ENCODE measurements around the gene IFNL4. TPM values are rescaled to one million over a fixed set of nuclear protein-coding genes. Genes with fewer than 3 reads are reported as not detected.
"Not testable (repeated sequence)": the region's sequence is repeated elsewhere in the genome, so short reads cannot be mapped to it uniquely, and the experiment has no call there.

IFNL4 gene
- total RNA-seq, 1 experiment from 2014 or later = not detected

DNA sequence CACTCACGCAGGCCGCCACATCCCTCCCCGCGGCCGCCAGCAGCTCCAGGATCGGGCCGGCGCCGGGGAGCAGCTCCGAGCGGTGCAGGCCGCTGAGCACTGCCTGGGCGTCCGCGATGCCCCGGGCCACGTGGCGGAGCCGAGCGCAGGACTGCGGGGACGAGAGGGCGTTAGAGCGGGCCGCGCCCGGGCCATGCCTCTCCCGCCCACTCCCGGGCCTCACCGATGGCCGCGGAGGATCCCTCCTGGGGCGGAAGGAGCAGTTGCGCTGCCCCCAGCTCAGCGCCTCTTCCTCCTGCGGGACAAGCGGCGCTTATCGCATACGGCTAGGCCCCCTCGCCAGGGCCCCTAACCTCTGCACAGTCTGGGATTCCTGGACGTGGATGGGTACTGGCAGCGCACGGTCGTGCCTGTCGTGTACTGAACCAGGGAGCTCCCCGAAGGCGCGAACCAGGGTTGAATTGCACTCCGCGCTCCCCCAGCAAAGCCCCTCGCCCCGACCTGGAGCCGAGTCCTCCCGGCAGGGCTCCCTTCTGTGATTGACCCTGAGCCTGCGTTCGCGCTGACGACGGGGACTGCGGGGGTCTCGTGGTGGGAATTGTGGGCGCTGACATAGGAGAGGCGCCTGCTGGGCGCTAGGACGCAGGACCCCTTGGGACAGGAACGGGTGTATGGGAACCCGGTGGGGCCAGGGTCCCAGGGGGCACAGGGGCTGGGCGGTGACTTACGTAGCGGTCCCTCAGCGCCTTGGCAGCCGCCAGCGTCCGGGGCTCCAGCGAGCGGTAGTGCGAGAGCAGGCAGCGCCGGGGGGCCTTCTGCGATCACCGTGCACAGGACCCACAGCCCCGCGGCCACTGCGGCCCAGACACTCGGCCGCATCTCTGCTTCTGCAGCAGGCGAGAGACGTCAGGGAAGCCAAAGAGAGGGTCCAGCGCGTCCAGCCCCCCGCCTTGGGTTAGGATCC lies 673 bp downstream of the IFNL4 start:
- Mint-ChIP-seq H3K9me3 (ENCODE audit: unreplicated experiment) (peaks cover 12% of the 10 kb centered on the region), H3K4me1 (ENCODE audit: low read depth, unreplicated experiment) (peaks cover 15% of the 10 kb centered on the region), H3K36me3 (ENCODE audit: insufficient read depth, unreplicated experiment) (no peaks in the 10 kb centered on the region), H3K4me3 (ENCODE audit: unreplicated experiment) (no peak overlapping the region), H3K27me3 (ENCODE audit: insufficient read depth, unreplicated experiment) (no peaks in the 10 kb centered on the region), H3K27ac (ENCODE audit: unreplicated experiment) (no peak overlapping the region)
- Histone ChIP-seq H3K4me1 (peaks cover 19% of the 10 kb centered on the region), H3K9me3 (no peaks in the 10 kb centered on the region), H3K4me3 (ENCODE audit: low read depth, low read length) (no peak overlapping the region), H3K36me3 (ENCODE audit: control insufficient read depth, insufficient read depth, low read length) (no peaks in the 10 kb centered on the region), H3K27me3 (replicated peaks; ENCODE audit: control insufficient read depth, insufficient read depth, low read length) (no peaks in the 10 kb centered on the region)
- CTCF ChIA-PET = no interaction called here
- DNase-seq = no peak
- POLR2A ChIA-PET = no interaction called here
- intact Hi-C loops (cut with micrococcal nuclease; ENCODE audit: unreplicated experiment) = no loop called here
- TF ChIP-seq, protein P1, sequence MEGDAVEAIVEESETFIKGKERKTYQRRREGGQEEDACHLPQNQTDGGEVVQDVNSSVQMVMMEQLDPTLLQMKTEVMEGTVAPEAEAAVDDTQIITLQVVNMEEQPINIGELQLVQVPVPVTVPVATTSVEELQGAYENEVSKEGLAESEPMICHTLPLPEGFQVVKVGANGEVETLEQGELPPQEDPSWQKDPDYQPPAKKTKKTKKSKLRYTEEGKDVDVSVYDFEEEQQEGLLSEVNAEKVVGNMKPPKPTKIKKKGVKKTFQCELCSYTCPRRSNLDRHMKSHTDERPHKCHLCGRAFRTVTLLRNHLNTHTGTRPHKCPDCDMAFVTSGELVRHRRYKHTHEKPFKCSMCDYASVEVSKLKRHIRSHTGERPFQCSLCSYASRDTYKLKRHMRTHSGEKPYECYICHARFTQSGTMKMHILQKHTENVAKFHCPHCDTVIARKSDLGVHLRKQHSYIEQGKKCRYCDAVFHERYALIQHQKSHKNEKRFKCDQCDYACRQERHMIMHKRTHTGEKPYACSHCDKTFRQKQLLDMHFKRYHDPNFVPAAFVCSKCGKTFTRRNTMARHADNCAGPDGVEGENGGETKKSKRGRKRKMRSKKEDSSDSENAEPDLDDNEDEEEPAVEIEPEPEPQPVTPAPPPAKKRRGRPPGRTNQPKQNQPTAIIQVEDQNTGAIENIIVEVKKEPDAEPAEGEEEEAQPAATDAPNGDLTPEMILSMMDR (IDR thresholded peaks at IDR 0.05; ENCODE audit: insufficient read depth in 1 of 2, low read depth in 1 of 2, low read length in 1 of 2, severe bottlenecking in 1 of 2, unreplicated experiment in 1 of 2) = no peak
- BruUV-seq (replicated peaks) = no TSS peak

GRCh38 chr19:39246951-39247669 lies 1.5 kb downstream of the IFNL4 start:
- CTCF ChIA-PET = interaction anchor here (0.9 kb wide), 1 partner anchor 9 kb away, joined by 3 read pairs; no protein-coding TSS in a partner anchor
- no peaks in the 10 kb centered on the region for H3K27me3 Mint-ChIP-seq (ENCODE audit: insufficient read depth, unreplicated experiment)
- TF ChIP-seq, protein P1 (IDR thresholded peaks at IDR 0.05; ENCODE audit: insufficient read depth in 1 of 2, low read depth in 1 of 2, low read length in 1 of 2, severe bottlenecking in 1 of 2, unreplicated experiment in 1 of 2) = no peak
- intact Hi-C loops (cut with micrococcal nuclease; ENCODE audit: unreplicated experiment) = no loop called here
- no peaks in the 10 kb centered on the region for H3K9me3 ChIP-seq
- no TSS peak for BruUV-seq (replicated peaks)
- no peaks in the 10 kb centered on the region for H3K36me3 Mint-ChIP-seq (ENCODE audit: insufficient read depth, unreplicated experiment)
- H3K9me3 Mint-ChIP-seq (ENCODE audit: unreplicated experiment) = peaks cover 7% of the 10 kb centered on the region
- H3K27me3 ChIP-seq (replicated peaks; ENCODE audit: control insufficient read depth, insufficient read depth, low read length) = no peaks in the 10 kb centered on the region
- H3K4me3 Mint-ChIP-seq (ENCODE audit: unreplicated experiment) = peak overlapping the region; percentile 9
- no peak overlapping the region for H3K4me3 ChIP-seq (ENCODE audit: low read depth, low read length)
- no peaks in the 10 kb centered on the region for H3K36me3 ChIP-seq (ENCODE audit: control insufficient read depth, insufficient read depth, low read length)
- H3K4me1 Mint-ChIP-seq (ENCODE audit: low read depth, unreplicated experiment) = peaks cover 6% of the 10 kb centered on the region
- no peak overlapping the region for H3K27ac Mint-ChIP-seq (ENCODE audit: unreplicated experiment)
- peaks cover 14% of the 10 kb centered on the region for H3K4me1 ChIP-seq
- no peak for DNase-seq
- POLR2A ChIA-PET = no interaction called here

- H3K4me1 ChIP-seq; H3K4me3 Mint-ChIP-seq (ENCODE audit: unreplicated experiment); H3K36me3 ChIP-seq (ENCODE audit: control insufficient read depth, insufficient read depth, low read length); DNase-seq; H3K9me3 ChIP-seq; intact Hi-C loops (cut with micrococcal nuclease; ENCODE audit: unreplicated experiment); H3K27me3 Mint-ChIP-seq (ENCODE audit: insufficient read depth, unreplicated experiment); H3K36me3 Mint-ChIP-seq (ENCODE audit: insufficient read depth, unreplicated experiment); POLR2A ChIA-PET; H3K4me3 ChIP-seq (ENCODE audit: low read depth, low read length); H3K27me3 ChIP-seq (replicated peaks; ENCODE audit: control insufficient read depth, insufficient read depth, low read length); H3K9me3 Mint-ChIP-seq (ENCODE audit: unreplicated experiment); H3K4me1 Mint-ChIP-seq (ENCODE audit: low read depth, unreplicated experiment); BruUV-seq (replicated peaks); H3K27ac Mint-ChIP-seq (ENCODE audit: unreplicated experiment): not testable (repeated sequence)
- TF ChIP-seq, protein P1 (IDR thresholded peaks at IDR 0.05; ENCODE audit: insufficient read depth in 1 of 2, low read depth in 1 of 2, low read length in 1 of 2, severe bottlenecking in 1 of 2, unreplicated experiment in 1 of 2) = peak in 1 of 2 experiments; percentile 10
- CTCF ChIA-PET = interaction anchor here (0.6 kb wide), 1 partner anchor 676 kb away, joined by 3 read pairs; no protein-coding TSS in a partner anchor
Measured at GRCh38 chr19:39245166-39245565, 3.5 kb downstream of the IFNL4 start.

- H3K27ac Mint-ChIP-seq (ENCODE audit: unreplicated experiment); H3K36me3 ChIP-seq (ENCODE audit: control insufficient read depth, insufficient read depth, low read length); H3K27me3 Mint-ChIP-seq (ENCODE audit: insufficient read depth, unreplicated experiment); POLR2A ChIA-PET; H3K9me3 Mint-ChIP-seq (ENCODE audit: unreplicated experiment); intact Hi-C loops (cut with micrococcal nuclease; ENCODE audit: unreplicated experiment); BruUV-seq (replicated peaks); H3K4me3 ChIP-seq (ENCODE audit: low read depth, low read length); H3K4me1 Mint-ChIP-seq (ENCODE audit: low read depth, unreplicated experiment); H3K27me3 ChIP-seq (replicated peaks; ENCODE audit: control insufficient read depth, insufficient read depth, low read length); H3K4me3 Mint-ChIP-seq (ENCODE audit: unreplicated experiment); H3K9me3 ChIP-seq; DNase-seq; H3K36me3 Mint-ChIP-seq (ENCODE audit: insufficient read depth, unreplicated experiment); H3K4me1 ChIP-seq: not testable (repeated sequence)
- CTCF ChIA-PET = interaction anchor here (0.6 kb wide), 1 partner anchor 675 kb away, joined by 3 read pairs; no protein-coding TSS in a partner anchor
Measured at GRCh38 chr19:39244410-39245100, 4.1 kb downstream of the IFNL4 start, which contains the start of gene IFNL3. TSS of gene IFNL3 (minus strand) at chr19:39245006. CDS start at chr19:39244967, 39 bp downstream.
